Immature natural killer cell (primary cell): ENCODE data around the gene OR8K1. TPM values are rescaled to one million over a fixed set of nuclear protein-coding genes. Genes with fewer than 3 reads are reported as not detected.

Source experiments
- DNase-seq, 3 donors: peaks; one replicate each; pipeline ENCODE4 v3.0.0; 2022; ENCODE audit warnings: mixed read lengths in 1 of 3
- H3K27ac Mint-ChIP-seq, 6 donors: one replicate each; pipeline ENCODE4 v1.8.0; 2020; ENCODE audit warnings: mixed read lengths in 6 of 6, mild to moderate bottlenecking in 5 of 6, inconsistent platforms in 4 of 6, moderate library complexity in 3 of 6
- H3K27me3 Mint-ChIP-seq, 3 donors: one replicate each; pipeline ENCODE4 v1.8.0; 2020 to 2021; ENCODE audit warnings: low read depth in 3 of 3, mild to moderate bottlenecking in 3 of 3, mixed read lengths in 3 of 3, moderate library complexity in 3 of 3, inconsistent platforms in 1 of 3
- H3K36me3 Mint-ChIP-seq, 3 donors: one replicate each; pipeline ENCODE4 v1.8.0; 2020; ENCODE audit warnings: mixed read lengths in 3 of 3, inconsistent platforms in 2 of 3, mild to moderate bottlenecking in 2 of 3
- H3K4me1 Mint-ChIP-seq, 2 donors: one replicate each; pipeline ENCODE4 v1.8.0; 2020; ENCODE audit warnings: inconsistent platforms in 2 of 2, mild to moderate bottlenecking in 2 of 2, mixed read lengths in 2 of 2, moderate library complexity in 1 of 2
- H3K4me3 Mint-ChIP-seq, 5 donors: one replicate each; pipeline ENCODE4 v1.8.0; 2020; ENCODE audit warnings: mild to moderate bottlenecking in 5 of 5, mixed read lengths in 5 of 5, inconsistent platforms in 3 of 5, moderate library complexity in 3 of 5
- H3K9me3 Mint-ChIP-seq, 6 donors: one replicate each; pipeline ENCODE4 v1.8.0; 2020; ENCODE audit warnings: mild to moderate bottlenecking in 6 of 6, mixed read lengths in 6 of 6, inconsistent platforms in 4 of 6, moderate library complexity in 3 of 6
- polyA plus RNA-seq, 3 donors: library from polyadenylated mRNA; unstranded; fragments of 300-500 nt; fragmentation: Illumina TruSeq; gene quantifications; one replicate each; pipeline ENCODE4 v1.2.3, GENCODE V29; 2021

The OR8K1 gene
- not detected for polyA plus RNA-seq

DNA sequence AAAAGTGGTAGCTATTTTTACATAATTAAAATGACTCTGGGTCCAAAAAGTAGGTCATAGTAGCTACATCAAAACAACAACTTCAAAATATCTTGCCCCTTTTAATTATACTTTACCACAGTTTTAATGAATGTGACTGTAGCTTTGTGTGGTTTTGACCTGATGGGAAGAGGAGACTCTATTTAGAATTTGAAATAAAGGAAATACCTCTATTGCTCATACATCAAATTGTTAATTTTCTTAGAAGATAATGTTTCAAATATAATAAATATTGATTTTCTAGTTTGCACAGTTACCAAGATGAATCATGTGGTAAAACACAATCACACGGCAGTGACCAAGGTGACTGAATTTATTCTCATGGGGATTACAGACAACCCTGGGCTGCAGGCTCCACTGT is at the start of gene OR8K1:
OR8K1 (plus strand) TSS at position 301 of the 400 bp plus-strand sequence; CDS start at position 301, 0 bp downstream.
- H3K36me3 Mint-ChIP-seq: no peaks in the 10 kb centered on the region
- DNase-seq: no peak
- H3K4me3 Mint-ChIP-seq: no peak within 1 kb of the TSS
- H3K27ac Mint-ChIP-seq: no peak within 1 kb of the TSS
- H3K4me1 Mint-ChIP-seq: no peaks in the 10 kb centered on the region
- H3K27me3 Mint-ChIP-seq: no peaks in the 10 kb centered on the region
- H3K9me3 Mint-ChIP-seq: peaks cover 14 to 56% (median 26%) of the 10 kb centered on the region in 6 donors

DNA sequence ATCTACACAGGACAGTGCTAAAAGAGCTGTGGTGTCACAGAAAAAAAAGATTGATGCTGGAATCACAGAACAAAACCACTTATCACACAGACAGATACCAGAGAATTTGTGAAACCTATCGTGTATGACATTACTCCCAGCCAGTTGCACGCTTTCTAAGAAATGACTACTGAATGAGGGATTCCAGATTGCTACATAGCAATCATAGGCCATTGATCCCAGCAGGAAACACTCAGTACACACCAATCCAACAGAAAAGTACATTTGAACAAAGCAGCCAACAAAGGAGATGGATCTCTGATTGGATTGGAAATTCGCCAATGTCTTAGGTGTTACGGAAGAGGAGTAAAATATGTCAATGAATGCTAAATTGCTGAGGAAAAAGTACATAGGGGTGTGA is 48.9 kb upstream of the OR8K1 start:
- H3K4me1 Mint-ChIP-seq: no peaks in the 10 kb centered on the region
- H3K27me3 Mint-ChIP-seq: peaks cover 0 to 3% (median 0%) of the 10 kb centered on the region in 3 donors
- H3K9me3 Mint-ChIP-seq: peaks cover 2 to 30% (median 20%) of the 10 kb centered on the region in 6 donors
- no peak overlapping the region for H3K27ac Mint-ChIP-seq
- H3K36me3 Mint-ChIP-seq: no peaks in the 10 kb centered on the region
- DNase-seq: no peak
- H3K4me3 Mint-ChIP-seq: no peak overlapping the region

DNA sequence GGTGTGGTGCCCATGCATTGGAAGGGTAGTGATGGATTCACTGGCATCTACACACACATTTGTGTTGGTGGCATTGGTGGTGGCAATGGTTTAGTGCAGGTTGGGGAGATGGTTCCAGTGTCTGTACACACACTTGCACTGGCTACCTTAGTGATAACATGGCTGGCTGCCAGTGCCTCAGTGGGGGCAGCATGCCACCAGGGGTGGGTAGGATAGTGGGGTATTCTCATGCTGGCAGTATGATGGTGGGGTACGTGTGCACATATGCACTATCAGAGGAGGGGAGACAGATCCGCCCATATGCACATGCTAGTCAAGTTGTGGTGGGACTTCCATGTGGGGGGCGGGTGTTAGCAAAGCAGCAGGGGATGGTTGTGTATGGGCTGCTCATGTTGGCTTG is 38.0 kb upstream of the OR8K1 start:
- H3K27ac Mint-ChIP-seq: no peak overlapping the region
- peaks cover 0 to 6% (median 0%) of the 10 kb centered on the region in 3 donors for H3K36me3 Mint-ChIP-seq
- no peak overlapping the region for H3K4me3 Mint-ChIP-seq
- no peaks in the 10 kb centered on the region for H3K4me1 Mint-ChIP-seq
- no peaks in the 10 kb centered on the region for H3K27me3 Mint-ChIP-seq
- peaks cover 23 to 76% (median 55%) of the 10 kb centered on the region in 6 donors for H3K9me3 Mint-ChIP-seq
- no peak for DNase-seq

DNA sequence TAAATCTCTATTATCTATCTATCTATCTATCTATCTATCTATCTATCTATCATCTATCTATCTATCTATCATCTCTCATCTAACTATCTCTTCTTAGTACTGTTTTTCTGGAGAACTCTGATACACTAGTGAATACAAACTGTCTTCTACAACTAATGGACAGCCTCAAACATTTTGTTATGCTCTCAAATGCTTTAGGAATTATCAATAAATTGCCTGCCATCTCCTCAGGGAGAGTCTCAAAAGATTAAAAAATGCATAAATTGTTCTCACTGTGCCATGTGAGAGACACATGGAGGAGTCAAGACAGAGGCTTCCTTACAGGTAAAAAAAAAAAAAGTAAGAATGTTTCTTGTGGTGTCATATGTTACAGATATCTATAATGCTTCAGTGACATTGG is 31.0 kb upstream of the OR8K1 start, which contains the start of gene OR8K3:
OR8K3 (plus strand) TSS at position 301 of the 400 bp plus-strand sequence. CDS start 3,163 bp downstream, outside the sequence.
- peaks cover 17 to 49% (median 28%) of the 10 kb centered on the region in 6 donors for H3K9me3 Mint-ChIP-seq
- no peak within 1 kb of the TSS for H3K4me3 Mint-ChIP-seq
- DNase-seq: no peak
- H3K4me1 Mint-ChIP-seq: no peaks in the 10 kb centered on the region
- no peaks in the 10 kb centered on the region for H3K36me3 Mint-ChIP-seq
- no peak within 1 kb of the TSS for H3K27ac Mint-ChIP-seq
- peaks cover 0 to 1% (median 0%) of the 10 kb centered on the region in 3 donors for H3K27me3 Mint-ChIP-seq

DNA sequence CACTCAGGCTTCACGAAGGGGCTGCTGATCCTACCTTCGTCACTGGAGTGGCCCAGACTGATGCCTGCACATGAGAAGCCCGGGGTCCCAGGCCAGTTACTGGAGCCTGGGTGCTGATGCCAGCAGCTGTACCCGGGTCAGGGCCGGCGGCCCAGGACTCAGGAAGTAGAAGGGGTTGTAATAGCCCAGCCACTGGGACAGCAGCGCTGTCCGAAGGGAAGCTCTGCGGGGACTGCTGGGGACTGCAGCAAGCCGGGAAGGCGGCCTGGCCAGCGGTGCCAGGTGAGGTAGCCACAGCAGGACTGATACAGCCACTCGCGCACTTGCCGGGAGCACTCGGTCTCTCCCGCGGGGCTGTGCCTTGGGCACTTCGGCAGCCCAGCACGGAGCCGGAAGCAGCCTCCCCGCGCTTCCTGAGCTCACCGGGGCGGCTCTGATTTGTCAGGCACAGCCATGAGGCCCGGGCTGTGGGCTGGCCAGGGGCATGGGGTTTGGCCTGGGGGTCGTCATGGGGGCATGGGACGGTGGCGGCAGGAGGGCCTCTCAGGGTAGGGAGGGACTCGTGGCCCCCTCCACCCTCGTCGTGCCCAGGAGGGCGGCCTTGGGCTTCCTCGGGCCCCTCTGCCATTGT is 13.9 kb upstream of the OR8K1 start:
- Mint-ChIP-seq H3K9me3 (peaks cover 1 to 38% (median 25%) of the 10 kb centered on the region in 6 donors), H3K4me3 (no peak overlapping the region), H3K27ac (no peak overlapping the region), H3K4me1 (no peaks in the 10 kb centered on the region), H3K36me3 (no peaks in the 10 kb centered on the region), H3K27me3 (peaks cover 0 to 1% (median 0%) of the 10 kb centered on the region in 3 donors)
- no peak for DNase-seq

DNA sequence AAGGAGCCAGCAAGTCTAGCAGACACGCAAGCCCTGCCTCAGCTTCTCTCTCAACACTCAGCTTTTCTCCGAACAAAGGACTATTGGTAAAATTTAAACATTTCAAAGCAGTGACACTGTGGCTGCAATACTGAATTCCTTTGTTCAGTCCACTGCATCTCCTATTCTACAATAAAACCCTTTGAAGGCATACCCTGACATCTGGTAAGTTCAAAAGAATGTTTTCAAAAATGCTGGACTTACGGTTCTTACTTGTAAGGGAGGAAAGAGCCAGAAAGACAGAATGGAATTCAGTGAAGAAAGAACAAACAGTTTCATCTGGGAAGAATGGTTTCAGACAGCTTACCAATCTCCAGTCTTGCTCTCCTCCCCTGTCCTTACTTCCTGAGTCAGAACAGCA is 12.7 kb upstream of the OR8K1 start:
- H3K27ac Mint-ChIP-seq: no peak overlapping the region
- H3K36me3 Mint-ChIP-seq: no peaks in the 10 kb centered on the region
- no peak overlapping the region for H3K4me3 Mint-ChIP-seq
- DNase-seq: no peak
- peaks cover 6 to 38% (median 27%) of the 10 kb centered on the region in 6 donors for H3K9me3 Mint-ChIP-seq
- H3K4me1 Mint-ChIP-seq: no peaks in the 10 kb centered on the region
- peaks cover 0 to 4% (median 0%) of the 10 kb centered on the region in 3 donors for H3K27me3 Mint-ChIP-seq

DNA sequence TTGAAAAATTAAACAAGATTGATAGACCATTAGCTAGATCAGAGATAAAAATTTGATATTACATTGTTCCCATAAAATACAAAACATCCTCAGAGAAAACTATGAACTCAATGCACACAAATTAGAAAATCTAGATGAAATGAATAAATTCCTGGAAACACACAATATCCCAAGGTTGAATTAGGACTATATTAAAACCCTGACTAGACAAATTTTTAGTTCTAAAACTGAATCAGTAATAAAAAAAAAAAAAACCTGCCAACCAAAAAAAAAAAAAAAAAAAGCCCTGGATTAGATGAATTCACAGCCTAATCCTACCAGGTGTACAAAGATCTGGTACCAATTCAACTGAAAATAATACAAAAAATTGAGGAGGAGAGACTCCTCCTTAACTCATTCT is 5.5 kb upstream of the OR8K1 start:
- Mint-ChIP-seq H3K4me3 (no peak overlapping the region), H3K9me3 (peaks cover 21 to 64% (median 50%) of the 10 kb centered on the region in 6 donors), H3K36me3 (no peaks in the 10 kb centered on the region), H3K27me3 (peaks cover 0 to 2% (median 2%) of the 10 kb centered on the region in 3 donors), H3K27ac (no peak overlapping the region), H3K4me1 (no peaks in the 10 kb centered on the region)
- no peak for DNase-seq

DNA sequence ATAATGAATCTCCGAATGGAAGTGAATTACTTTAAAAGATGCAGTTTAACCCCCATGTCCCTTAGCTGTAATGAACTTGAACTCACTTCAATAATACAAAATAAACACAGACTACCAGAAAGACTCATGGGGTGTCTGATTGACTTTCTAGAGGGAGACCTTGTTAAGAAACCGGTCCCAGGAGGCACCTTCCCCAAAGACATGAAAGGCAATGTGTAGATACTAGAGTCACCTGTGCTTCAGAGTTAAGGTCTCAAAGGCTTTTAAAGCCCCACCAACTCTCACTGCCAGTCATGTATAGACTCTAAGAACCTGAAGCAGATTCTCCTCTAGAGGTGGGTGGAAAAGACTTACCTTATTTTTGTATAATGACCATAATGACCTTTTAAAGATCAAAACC is 8.2 kb downstream of the OR8K1 start, which contains the start of gene OR8J1:
OR8J1 (plus strand) TSS at position 301 of the 400 bp plus-strand sequence. CDS start 5,956 bp downstream, outside the sequence.
- Mint-ChIP-seq H3K36me3 (no peaks in the 10 kb centered on the region), H3K4me3 (no peak within 1 kb of the TSS), H3K27ac (no peak within 1 kb of the TSS), H3K27me3 (no peaks in the 10 kb centered on the region), H3K4me1 (no peaks in the 10 kb centered on the region), H3K9me3 (peaks cover 4 to 33% (median 15%) of the 10 kb centered on the region in 6 donors)
- DNase-seq: no peak

DNA sequence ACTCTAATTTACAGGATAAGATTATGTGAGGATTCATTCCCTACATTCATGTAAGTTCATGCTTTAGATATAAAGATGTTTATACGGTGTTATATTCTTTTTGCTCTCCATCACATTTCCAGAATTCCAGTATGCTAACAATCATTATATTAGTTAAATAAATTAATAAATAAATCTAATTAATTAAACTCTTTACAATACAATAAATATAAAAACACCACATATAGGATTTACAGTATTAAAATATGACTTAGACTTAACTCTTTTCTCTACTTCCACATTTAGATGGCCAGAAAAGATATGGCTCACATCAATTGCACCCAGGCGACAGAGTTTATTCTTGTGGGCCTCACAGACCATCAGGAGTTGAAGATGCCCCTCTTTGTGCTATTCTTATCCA is 29.5 kb downstream of the OR8K1 start, which contains the start of gene OR8U1:
OR8U1 (plus strand) TSS at position 301 of the 400 bp plus-strand sequence; CDS start at position 301, 0 bp downstream.
- Mint-ChIP-seq H3K27ac (no peak within 1 kb of the TSS), H3K4me3 (no peak within 1 kb of the TSS), H3K4me1 (no peaks in the 10 kb centered on the region), H3K36me3 (no peaks in the 10 kb centered on the region), H3K27me3 (no peaks in the 10 kb centered on the region), H3K9me3 (peaks cover 15 to 36% (median 33%) of the 10 kb centered on the region in 6 donors)
- DNase-seq: no peak

DNA sequence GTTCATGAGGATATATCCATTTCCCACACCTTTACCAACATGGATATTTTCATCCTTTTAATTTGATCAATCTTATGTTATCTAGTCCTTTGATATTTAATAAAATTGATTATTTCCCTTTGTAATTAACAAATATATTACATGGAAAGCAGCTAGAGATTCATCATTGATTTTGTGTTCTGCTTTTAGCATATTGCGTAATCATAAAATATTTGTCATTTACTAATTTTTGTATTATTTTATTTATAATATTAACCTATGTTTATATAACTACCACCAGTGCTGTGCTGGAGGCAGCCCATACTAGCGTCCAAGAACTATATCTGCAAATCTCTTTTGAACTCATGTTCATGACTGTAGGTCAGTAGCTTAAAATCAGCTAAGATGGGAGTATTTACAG is 34.3 kb downstream of the OR8K1 start:
- DNase-seq: no peak
- Mint-ChIP-seq H3K4me1 (no peaks in the 10 kb centered on the region), H3K36me3 (no peaks in the 10 kb centered on the region), H3K27ac (no peak overlapping the region), H3K27me3 (no peaks in the 10 kb centered on the region), H3K4me3 (no peak overlapping the region), H3K9me3 (peaks cover 19 to 33% (median 25%) of the 10 kb centered on the region in 6 donors)

DNA sequence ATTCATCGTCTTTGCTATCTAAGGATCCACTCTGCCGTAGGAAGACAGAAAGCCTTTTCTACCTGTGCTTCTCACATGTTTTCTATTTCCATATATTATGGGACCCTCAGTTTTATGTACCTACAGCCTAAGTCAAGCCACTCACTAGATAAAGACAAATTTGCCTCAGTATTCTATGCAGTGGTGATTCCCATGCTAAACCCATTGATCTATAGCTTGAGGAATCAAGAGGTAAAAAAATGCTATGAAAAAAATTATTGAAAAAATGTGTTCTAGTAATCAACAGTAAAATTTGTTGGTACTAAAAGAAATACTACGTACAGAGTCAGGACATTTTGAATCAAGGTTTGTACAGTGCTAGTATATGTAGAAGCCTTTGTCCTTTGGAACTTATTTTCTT is 48.5 kb downstream of the OR8K1 start:
- Mint-ChIP-seq H3K4me3 (no peak overlapping the region), H3K36me3 (no peaks in the 10 kb centered on the region), H3K27ac (no peak overlapping the region), H3K27me3 (peaks cover 0 to 2% (median 0%) of the 10 kb centered on the region in 3 donors), H3K4me1 (no peaks in the 10 kb centered on the region), H3K9me3 (peaks cover 7 to 60% (median 30%) of the 10 kb centered on the region in 6 donors)
- no peak for DNase-seq

DNA sequence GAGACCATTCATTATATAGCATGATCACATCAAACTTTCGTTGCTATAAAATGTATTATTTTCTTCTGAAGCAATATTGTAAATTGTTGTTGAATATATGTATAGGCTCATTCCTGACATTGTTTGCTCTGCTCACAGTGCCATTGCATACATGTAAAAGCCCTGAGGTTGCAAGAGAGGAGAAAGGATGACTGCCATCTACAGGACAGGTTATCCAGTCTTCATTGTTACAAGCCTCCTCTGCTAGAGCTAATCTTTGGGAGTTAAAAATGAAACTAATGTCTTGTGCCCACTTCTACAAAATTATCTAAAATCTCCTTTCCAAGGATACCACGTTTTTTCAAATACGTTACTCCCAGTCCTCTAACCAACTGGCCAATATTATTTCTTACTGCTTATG is 50.2 kb downstream of the OR8K1 start:
- no peaks in the 10 kb centered on the region for H3K36me3 Mint-ChIP-seq
- peaks cover 10 to 56% (median 27%) of the 10 kb centered on the region in 6 donors for H3K9me3 Mint-ChIP-seq
- no peak for DNase-seq
- no peaks in the 10 kb centered on the region for H3K4me1 Mint-ChIP-seq
- peaks cover 0 to 2% (median 0%) of the 10 kb centered on the region in 3 donors for H3K27me3 Mint-ChIP-seq
- H3K27ac Mint-ChIP-seq: no peak overlapping the region
- H3K4me3 Mint-ChIP-seq: no peak overlapping the region
